AG04449 (cell line): ENCODE measurements around the gene TCF15.

Experiments
- CTCF ChIA-PET: fragments of 350-600 bp; formaldehyde crosslinking; extraction: SDS; loops from one replicate; lab custom pipeline; 2021; ENCODE audit warnings: antibody characterized with exemption; lab: Yijun Ruan, JAX
- POLR2A ChIA-PET: fragments of 400-600, 350-600 bp; formaldehyde crosslinking; extraction: SDS; loops from one replicate; lab custom pipeline; 2020; ENCODE audit warnings: antibody characterized with exemption, inconsistent platforms; lab: Yijun Ruan, JAX
- DNase-seq: peaks from one replicate; pipeline ENCODE4 v3.0.0-alpha.2; 2010; ENCODE audit warnings: low read depth, low spot score
- H3K4me3 ChIP-seq: 2 replicates; pipeline ENCODE4 v1.5.1; 2011; ENCODE audit warnings: low read depth, mild to moderate bottlenecking, control low read depth, low read length
- TF ChIP-seq, protein P1 (sequence below): IDR thresholded peaks from one replicate; pipeline ENCODE4 v1.5.1; 2011; ENCODE audit warnings: mild to moderate bottlenecking, moderate library complexity, low read length, control low read depth, inconsistent platforms; ENCODE audit not compliant: insufficient read depth; ENCODE audit errors: missing control alignments

The TCF15 gene

DNA sequence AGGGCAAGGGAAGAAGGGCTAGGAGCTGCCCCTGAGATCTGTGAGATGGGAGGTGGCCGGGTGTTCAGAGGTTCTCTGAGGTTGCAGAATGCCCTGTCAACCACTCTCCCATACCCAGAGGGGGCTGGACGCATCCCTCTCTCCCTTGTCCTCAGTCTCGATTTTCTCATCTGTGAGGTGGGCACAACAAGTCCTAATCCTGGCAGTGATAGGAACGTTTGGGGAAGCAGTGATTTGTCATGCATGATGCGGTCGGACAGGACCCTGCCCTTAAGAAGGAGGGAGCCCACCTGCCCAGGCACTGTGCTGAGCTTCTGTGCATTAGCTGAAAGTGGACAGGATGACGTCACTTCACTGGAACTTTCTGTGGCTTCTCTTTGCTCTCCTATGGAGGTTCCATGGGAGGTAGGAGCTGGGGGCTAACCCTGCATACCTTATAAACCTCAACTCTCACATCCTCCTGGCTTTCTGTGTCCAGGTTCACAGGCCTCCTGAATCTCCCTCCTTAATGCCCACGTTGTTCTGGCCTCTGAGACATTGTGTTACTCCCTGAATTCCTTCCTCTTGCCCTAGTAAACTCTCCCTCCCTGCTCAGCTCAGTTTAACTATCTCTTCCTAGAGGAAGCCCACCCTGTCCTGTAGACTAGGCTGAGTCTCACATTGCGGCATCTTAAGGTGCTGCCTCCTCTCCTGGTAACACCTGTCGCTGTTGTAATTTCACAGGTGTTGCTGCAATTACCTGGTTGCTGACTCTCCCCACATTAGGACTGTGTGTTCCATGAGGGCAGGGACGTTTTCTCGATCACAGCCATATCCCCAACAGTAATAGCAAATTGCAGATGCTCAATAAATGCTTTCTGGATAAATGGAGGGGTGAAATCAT is 36.5 kb downstream of the TCF15 start:
- ChIA-PET CTCF (interaction anchor here (1.6 to 2.3 kb wide), 3 partner anchors 8 to 166 kb away, joined by 4 to 9 read pairs (median 8); no protein-coding TSS in a partner anchor), POLR2A (no interaction called here)
- DNase-seq: no peak
- TF ChIP-seq, protein P1, sequence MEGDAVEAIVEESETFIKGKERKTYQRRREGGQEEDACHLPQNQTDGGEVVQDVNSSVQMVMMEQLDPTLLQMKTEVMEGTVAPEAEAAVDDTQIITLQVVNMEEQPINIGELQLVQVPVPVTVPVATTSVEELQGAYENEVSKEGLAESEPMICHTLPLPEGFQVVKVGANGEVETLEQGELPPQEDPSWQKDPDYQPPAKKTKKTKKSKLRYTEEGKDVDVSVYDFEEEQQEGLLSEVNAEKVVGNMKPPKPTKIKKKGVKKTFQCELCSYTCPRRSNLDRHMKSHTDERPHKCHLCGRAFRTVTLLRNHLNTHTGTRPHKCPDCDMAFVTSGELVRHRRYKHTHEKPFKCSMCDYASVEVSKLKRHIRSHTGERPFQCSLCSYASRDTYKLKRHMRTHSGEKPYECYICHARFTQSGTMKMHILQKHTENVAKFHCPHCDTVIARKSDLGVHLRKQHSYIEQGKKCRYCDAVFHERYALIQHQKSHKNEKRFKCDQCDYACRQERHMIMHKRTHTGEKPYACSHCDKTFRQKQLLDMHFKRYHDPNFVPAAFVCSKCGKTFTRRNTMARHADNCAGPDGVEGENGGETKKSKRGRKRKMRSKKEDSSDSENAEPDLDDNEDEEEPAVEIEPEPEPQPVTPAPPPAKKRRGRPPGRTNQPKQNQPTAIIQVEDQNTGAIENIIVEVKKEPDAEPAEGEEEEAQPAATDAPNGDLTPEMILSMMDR: no peak
- no peak overlapping the region for H3K4me3 ChIP-seq

DNA sequence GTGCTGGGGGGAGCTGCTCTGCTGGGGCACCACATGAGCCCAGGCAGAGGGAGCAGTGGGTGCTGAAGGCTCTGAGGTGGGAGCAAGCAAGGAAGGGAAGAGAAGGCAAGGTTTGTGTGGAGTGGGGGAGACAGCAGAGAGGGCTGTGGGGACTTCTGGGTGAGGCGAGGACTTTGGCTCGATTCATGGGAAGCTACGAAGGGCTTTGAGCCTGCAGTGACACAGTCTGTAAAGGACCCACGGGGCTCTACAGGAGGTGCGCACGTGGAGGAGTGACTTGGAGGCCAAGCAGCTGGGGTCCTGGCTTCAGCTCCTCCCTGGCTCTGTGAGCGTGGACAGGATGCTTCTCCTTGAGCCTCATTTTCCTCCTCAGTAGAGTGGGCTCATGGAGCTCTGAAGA is 37.4 kb downstream of the TCF15 start:
- DNase-seq: no peak
- TF ChIP-seq, protein P1: no peak
- H3K4me3 ChIP-seq: no peak overlapping the region
- POLR2A ChIA-PET: no interaction called here
- CTCF ChIA-PET: interaction anchor here (1.2 to 2.8 kb wide), 5 partner anchors 8 to 166 kb away, joined by 3 to 10 read pairs (median 8); no protein-coding TSS in a partner anchor

DNA sequence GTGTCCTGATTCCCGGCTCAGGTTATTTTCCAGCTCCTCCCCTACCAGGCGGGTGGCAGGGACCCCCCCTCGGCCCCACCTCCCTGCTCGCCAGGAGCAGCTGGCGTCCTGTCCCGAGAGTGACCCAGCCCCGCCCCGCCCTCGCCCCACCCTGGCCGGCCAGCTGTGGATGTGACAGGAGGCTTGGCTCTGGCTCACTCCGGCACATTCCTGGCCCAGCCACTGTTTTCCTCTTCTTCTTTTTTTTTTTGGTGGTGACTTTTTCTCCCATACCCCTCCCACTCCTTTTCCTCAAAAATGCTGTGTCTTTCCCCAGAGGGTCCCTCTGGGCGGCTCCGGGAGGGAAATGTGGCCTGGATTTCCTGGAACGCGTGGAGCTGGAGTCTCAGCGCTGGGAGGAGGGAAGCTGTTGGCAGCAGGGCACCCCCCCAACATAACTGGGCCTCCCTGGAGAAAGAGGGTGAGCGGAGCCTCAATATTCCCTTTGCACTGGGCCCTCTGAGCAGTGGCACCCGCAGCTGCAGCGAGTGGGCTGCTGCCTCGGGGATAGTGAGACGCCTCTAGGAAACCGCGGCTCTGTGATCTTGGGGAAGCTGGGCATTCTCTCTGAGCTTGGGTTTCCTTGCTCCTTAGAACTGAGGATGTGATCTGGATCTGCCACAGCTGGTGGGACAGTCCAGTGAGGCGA is 38.2 kb downstream of the TCF15 start:
- ChIA-PET POLR2A (no interaction called here), CTCF (interaction anchor here (1.2 to 2.8 kb wide), 4 partner anchors 8 to 167 kb away, joined by 3 to 10 read pairs (median 6); no protein-coding TSS in a partner anchor)
- H3K4me3 ChIP-seq: no peak overlapping the region
- no peak for DNase-seq
- TF ChIP-seq, protein P1: no peak

DNA sequence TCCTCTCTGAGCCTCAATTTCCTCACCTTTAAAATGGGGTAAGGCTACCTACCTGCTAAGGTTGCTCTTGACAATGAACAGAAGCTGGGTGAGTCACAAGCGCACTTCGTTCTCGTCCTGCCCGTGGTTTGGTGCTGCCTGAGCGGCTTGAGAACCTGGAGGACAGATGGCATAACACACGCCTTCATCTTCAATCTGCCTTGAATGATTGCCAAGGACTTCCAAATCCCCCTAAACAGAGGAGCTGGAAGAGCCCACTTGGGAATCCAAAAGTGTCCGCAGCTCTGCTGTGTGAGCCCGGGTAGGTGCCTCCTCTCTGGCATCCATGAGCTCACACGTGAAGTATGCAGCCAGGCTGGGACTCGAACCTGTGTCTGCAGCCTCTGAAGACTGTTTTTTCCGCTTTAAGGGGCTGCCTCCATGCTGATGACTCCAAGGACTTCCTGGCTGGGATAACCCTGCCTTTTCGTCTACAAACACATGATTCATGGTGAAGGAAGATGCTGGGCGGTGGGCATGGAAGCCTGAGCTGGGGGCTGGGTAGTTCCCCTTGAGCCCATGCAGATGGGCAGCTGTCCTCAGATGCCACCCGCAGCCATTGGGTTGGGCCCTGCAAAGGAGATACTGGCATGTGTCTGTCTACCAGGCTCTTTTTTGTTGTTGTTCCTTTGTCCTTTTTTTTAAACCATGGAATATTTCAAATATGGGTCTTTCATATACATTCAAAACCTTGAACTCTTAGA is 41.3 kb downstream of the TCF15 start:
- DNase-seq: no peak
- POLR2A ChIA-PET: no interaction called here
- TF ChIP-seq, protein P1: no peak
- CTCF ChIA-PET: interaction anchor here (1.2 to 2.4 kb wide), 3 partner anchors 98 to 170 kb away, joined by 4 to 9 read pairs (median 4); no protein-coding TSS in a partner anchor
- H3K4me3 ChIP-seq: no peak overlapping the region

DNA sequence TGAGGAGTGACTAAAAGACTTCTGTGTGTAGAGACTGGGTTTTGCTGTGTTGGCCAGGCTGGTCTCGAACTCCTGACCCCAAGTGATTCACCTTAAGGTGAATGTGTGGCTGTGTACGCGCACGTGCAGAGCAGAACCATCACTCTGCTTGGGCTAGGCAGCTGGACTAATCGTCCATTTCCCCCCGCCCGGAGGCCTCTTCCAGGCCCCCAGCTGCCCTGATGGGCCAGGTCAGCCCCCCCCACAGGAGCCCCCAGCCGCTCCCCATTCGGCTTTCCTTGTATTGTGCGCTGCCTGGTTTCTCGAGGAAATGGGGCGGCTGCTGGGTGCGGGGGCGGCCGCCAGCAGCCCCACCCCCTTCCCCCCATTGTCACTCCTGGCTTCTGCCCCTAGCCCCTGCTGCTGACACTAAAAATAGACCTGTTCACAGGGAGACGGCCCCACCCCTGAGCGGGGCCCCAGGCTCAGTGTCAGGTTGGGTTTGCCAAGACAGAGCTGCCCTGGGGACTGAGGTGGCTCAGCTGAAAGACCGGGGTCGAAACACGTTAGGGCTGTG is 41.9 kb downstream of the TCF15 start:
- TF ChIP-seq, protein P1: no peak
- ChIA-PET POLR2A (no interaction called here), CTCF (interaction anchor here (1.2 to 2.4 kb wide), 3 partner anchors 99 to 171 kb away, joined by 4 to 9 read pairs (median 4); no protein-coding TSS in a partner anchor)

More for the DNA sequence above, 41.9 kb downstream of the TCF15 start:
- no peak for DNase-seq
- no peak overlapping the region for H3K4me3 ChIP-seq
